DOHH2 (cell line): ENCODE data around the gene SMDT1.

ENCODE experiments used
- H3F3A ChIP-seq: fragments of 200-600 bp; sonication (generic), shearing (Covaris generic); 2 replicates; pipeline ENCODE4 v1.6.0; 2016; ENCODE audit warnings: antibody characterized with exemption, mild to moderate bottlenecking; ENCODE audit not compliant: control insufficient read depth, insufficient read depth
- H3K27ac ChIP-seq: fragments of 200-600 bp; sonication (generic); 2 replicates; pipeline ENCODE4 v1.5.1; 2014; ENCODE audit warnings: low read depth, mild to moderate bottlenecking, low read length, moderate library complexity
- H3K27me3 ChIP-seq: fragments of 200-600 bp; sonication (generic); 2 replicates; pipeline ENCODE4 v1.6.1; 2014; ENCODE audit warnings: mild to moderate bottlenecking, low read length, mixed read lengths; ENCODE audit not compliant: control insufficient read depth
- H3K36me3 ChIP-seq: fragments of 200-600 bp; sonication (generic); 2 replicates; pipeline ENCODE4 v1.6.1; 2014; ENCODE audit warnings: mild to moderate bottlenecking, low read length, moderate library complexity, mixed read lengths; ENCODE audit not compliant: control insufficient read depth
- H3K4me1 ChIP-seq: fragments of 200-600 bp; sonication (generic); 2 replicates; pipeline ENCODE4 v1.6.1; 2014; ENCODE audit warnings: mild to moderate bottlenecking, low read length, mixed read lengths; ENCODE audit not compliant: control insufficient read depth
- H3K4me2 ChIP-seq: fragments of 200-600 bp; sonication (generic); 2 replicates; pipeline ENCODE4 v1.6.0; 2014; ENCODE audit warnings: mild to moderate bottlenecking, low read length, moderate library complexity
- H3K4me3 ChIP-seq: fragments of 200-600 bp; sonication (generic); 2 replicates; pipeline ENCODE4 v1.5.1; 2014; ENCODE audit warnings: mild to moderate bottlenecking, low read length, mixed read lengths
- H3K79me2 ChIP-seq: fragments of 200-600 bp; sonication (generic); 2 replicates; pipeline ENCODE4 v1.6.1; 2014; ENCODE audit warnings: mild to moderate bottlenecking, low read length, mixed read lengths; ENCODE audit not compliant: control insufficient read depth
- H3K9me2 ChIP-seq: fragments of 200-600 bp; sonication (generic); replicated peaks from 2 replicates; pipeline ENCODE4 v1.6.1; 2014; ENCODE audit warnings: mild to moderate bottlenecking, low read length, mixed read lengths; ENCODE audit not compliant: control insufficient read depth
- H3K9me3 ChIP-seq: fragments of 200-600 bp; sonication (generic); 2 replicates; pipeline ENCODE4 v1.6.1; 2014; ENCODE audit warnings: antibody characterized with exemption, low read length, mixed read lengths; ENCODE audit not compliant: control insufficient read depth, insufficient read depth
- H4K20me1 ChIP-seq: fragments of 200-600 bp; sonication (generic); 2 replicates; pipeline ENCODE4 v1.6.0; 2014; ENCODE audit warnings: low read depth, mild to moderate bottlenecking, antibody characterized with exemption, low read length, moderate library complexity; ENCODE audit not compliant: control insufficient read depth, insufficient read depth
- CTCF ChIP-seq: fragments of 200-600 bp; sonication (generic); IDR thresholded peaks from one replicate; pipeline ENCODE4 v1.5.1; 2014; ENCODE audit warnings: antibody characterized with exemption, mild to moderate bottlenecking, low read depth, low read length; ENCODE audit not compliant: poor library complexity, severe bottlenecking
- EZH2phosphoT487 ChIP-seq: fragments of 200-600 bp; sonication (generic); IDR thresholded peaks from 2 replicates; pipeline ENCODE4 v1.6.1; 2017; ENCODE audit warnings: borderline replicate concordance, mild to moderate bottlenecking, antibody characterized with exemption, low read length, moderate library complexity, mixed read lengths

Gene SMDT1

GRCh38 chr22:42076764-42077485 lies 2.6 kb upstream of the SMDT1 start:
- TF ChIP-seq EZH2phosphoT487 (no peak), CTCF (no peak)
- no peaks in the 10 kb centered on the region for H3K9me2 ChIP-seq
- H3K9me3 ChIP-seq: no peaks in the 10 kb centered on the region
- H3K27ac ChIP-seq: no peak overlapping the region
- H3K27me3 ChIP-seq: no peaks in the 10 kb centered on the region
- peaks cover 21% of the 10 kb centered on the region for H3K79me2 ChIP-seq
- no peak overlapping the region for H3K4me2 ChIP-seq
- H4K20me1 ChIP-seq: no peaks in the 10 kb centered on the region
- peaks cover 37% of the 10 kb centered on the region for H3K4me1 ChIP-seq
- H3K4me3 ChIP-seq: no peak overlapping the region
- H3K36me3 ChIP-seq: peaks cover 10% of the 10 kb centered on the region
- H3F3A ChIP-seq: 0 out of 2 replicates have a peak, but pooled peaks cover 4% of the 10 kb centered on the region

GRCh38 chr22:42077486-42078125 lies 1.9 kb upstream of the SMDT1 start:
- no peaks in the 10 kb centered on the region for H4K20me1 ChIP-seq
- H3F3A ChIP-seq: 0 out of 2 replicates have a peak, but pooled peaks cover 4% of the 10 kb centered on the region
- no peaks in the 10 kb centered on the region for H3K9me2 ChIP-seq
- peaks cover 37% of the 10 kb centered on the region for H3K4me1 ChIP-seq
- H3K79me2 ChIP-seq: peaks cover 28% of the 10 kb centered on the region
- no peaks in the 10 kb centered on the region for H3K9me3 ChIP-seq
- no peak overlapping the region for H3K4me3 ChIP-seq
- H3K4me2 ChIP-seq: no peak overlapping the region
- H3K27ac ChIP-seq: no peak overlapping the region
- no peak for TF ChIP-seq EZH2phosphoT487
- no peak for TF ChIP-seq CTCF
- peaks cover 16% of the 10 kb centered on the region for H3K36me3 ChIP-seq
- no peaks in the 10 kb centered on the region for H3K27me3 ChIP-seq

DNA sequence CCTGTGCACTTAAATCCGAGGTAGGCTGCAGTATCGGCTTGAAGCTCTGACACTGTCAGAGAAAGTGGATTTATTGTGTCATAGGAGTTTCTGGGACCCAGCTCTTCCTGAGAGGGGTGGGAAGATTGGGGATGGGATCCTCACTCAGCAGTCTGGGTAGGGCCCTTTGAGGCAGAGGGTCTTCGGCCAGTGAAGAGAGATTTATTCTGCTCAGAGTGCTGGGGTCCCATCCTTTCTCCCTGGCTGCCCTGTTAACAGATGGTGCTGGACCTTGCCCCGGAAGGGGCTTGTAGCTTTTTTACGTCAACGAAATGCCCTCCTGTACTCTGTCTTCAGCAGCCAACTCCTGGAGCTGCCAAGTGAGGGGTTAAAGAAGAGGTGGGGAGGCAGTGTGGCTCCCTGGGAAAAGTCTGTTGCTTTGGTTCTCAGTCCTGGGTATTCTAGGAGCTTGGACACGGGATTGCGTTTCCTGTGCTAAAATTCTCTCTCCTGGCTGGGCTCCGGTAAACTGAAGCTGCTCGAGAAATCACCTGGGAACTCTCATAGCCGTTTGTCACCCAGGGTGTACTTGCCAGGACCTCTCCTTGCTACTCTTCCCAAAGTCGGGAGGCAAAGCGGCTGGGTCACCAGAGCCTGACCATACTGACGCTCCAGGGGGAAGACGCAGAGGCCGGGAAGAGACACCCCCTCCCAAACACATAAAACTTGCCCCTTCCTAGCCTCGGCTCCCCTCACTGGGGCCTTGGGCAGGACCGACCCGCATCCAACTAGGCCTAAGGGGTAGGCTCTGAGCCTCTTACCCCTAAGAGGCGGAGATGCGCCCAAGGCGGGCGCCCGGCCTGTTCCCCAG lies 806 bp upstream of the SMDT1 start:
- Histone ChIP-seq H3K27ac (peak overlapping the region; percentile 73), H3K4me1 (peaks cover 35% of the 10 kb centered on the region), H3K27me3 (no peaks in the 10 kb centered on the region), H3K4me3 (peak overlapping the region; percentile 95), H4K20me1 (no peaks in the 10 kb centered on the region), H3K79me2 (peaks cover 39% of the 10 kb centered on the region), H3F3A (0 out of 2 replicates have a peak, but pooled peaks cover 6% of the 10 kb centered on the region), H3K4me2 (peak overlapping the region; percentile 90), H3K9me3 (no peaks in the 10 kb centered on the region), H3K9me2 (no peaks in the 10 kb centered on the region), H3K36me3 (peaks cover 27% of the 10 kb centered on the region)
- no peak for TF ChIP-seq EZH2phosphoT487
- no peak for TF ChIP-seq CTCF
